Spleen (tissue), 7 donors: ENCODE data around the gene SMARCA1.

Experiments
- POLR2A ChIP-seq, 3 donors: fragments of 450-650 bp; IDR thresholded peaks; one replicate each; pipeline ENCODE4 v1.5.1; 2017; ENCODE audit warnings: antibody characterized with exemption in 3 of 3, mild to moderate bottlenecking in 1 of 3
- POLR2AphosphoS5 ChIP-seq, 3 donors: sonication (generic); formaldehyde crosslinking; IDR thresholded peaks; one replicate each; pipeline ENCODE4 v1.5.1; 2017; ENCODE audit warnings: antibody characterized with exemption in 3 of 3
- TF ChIP-seq, protein P1 (sequence below), 11 experiments: fragments of 200-600 bp in 7 of 11; fragments of 450-650 bp in 4 of 11; sonication (generic) in 4 of 11; IDR thresholded peaks in 8 of 11; conservative IDR thresholded peaks in 3 of 11; 1 replicate in 7 of 11; 2 replicates in 4 of 11; pipeline versions ENCODE4 v1.4.0 to v1.8.0; 2016 to 2021; ENCODE audit warnings: antibody characterized with exemption in 11 of 11, inconsistent platforms in 4 of 11, mild to moderate bottlenecking in 1 of 11
- donor health status: DM: no; HTN: no; CAD: no; lungs with moderate emphysema.
- donor health status: DM: no; HTN: no; CAD: no.
- donor health status: DM: no; HTN: no; CAD: no.

DNA sequence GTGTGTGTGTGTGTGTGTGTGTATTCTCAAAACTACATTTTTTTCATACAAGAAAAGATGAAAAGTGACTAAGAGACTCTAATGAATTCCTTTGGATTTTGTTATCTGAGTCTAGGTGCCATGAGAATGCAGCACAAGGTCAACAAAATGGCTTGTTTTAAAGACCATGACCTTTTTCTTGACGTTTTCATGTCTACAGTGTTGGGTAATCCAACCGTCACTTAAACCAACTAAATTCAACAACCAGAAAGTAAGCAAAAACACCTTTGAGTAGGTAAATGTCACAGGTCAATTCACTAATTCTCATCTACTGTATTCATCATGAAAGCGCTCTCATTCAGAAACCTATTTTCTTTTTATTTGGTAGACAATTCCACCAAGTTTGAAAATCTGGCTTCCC is 3.1 kb downstream of the SMARCA1 start:
- TF ChIP-seq, protein P1, sequence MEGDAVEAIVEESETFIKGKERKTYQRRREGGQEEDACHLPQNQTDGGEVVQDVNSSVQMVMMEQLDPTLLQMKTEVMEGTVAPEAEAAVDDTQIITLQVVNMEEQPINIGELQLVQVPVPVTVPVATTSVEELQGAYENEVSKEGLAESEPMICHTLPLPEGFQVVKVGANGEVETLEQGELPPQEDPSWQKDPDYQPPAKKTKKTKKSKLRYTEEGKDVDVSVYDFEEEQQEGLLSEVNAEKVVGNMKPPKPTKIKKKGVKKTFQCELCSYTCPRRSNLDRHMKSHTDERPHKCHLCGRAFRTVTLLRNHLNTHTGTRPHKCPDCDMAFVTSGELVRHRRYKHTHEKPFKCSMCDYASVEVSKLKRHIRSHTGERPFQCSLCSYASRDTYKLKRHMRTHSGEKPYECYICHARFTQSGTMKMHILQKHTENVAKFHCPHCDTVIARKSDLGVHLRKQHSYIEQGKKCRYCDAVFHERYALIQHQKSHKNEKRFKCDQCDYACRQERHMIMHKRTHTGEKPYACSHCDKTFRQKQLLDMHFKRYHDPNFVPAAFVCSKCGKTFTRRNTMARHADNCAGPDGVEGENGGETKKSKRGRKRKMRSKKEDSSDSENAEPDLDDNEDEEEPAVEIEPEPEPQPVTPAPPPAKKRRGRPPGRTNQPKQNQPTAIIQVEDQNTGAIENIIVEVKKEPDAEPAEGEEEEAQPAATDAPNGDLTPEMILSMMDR (IDR thresholded peaks at IDR 0.05 in 8 of 11, conservative IDR thresholded peaks at IDR 0.05 in 3 of 11): no peak
- TF ChIP-seq POLR2AphosphoS5 (IDR thresholded peaks at IDR 0.05): no peak
- TF ChIP-seq POLR2A (IDR thresholded peaks at IDR 0.05): no peak
